IMR-90 (cell line): ENCODE data around the gene PHPT1. TPM values are rescaled to one million over a fixed set of nuclear protein-coding genes. Genes with fewer than 3 reads are reported as not detected.

Experiments used
- ATAC-seq: fragments of 200-7000 bp; cut with Tn5 transposase; 2 replicates; pipeline ENCODE4 v1.9.1; 2020; ENCODE audit warnings: low read depth, mild to moderate bottlenecking, moderate library complexity
- BruUV-seq: library from RNA; stranded (reverse); fragments of 400-500 nt; replicated peaks from 2 replicates; lab custom pipeline; 2021; lab: Mats Ljungman, UMichigan
- CTCF ChIA-PET: fragments of 300-600 bp; formaldehyde crosslinking; extraction: SDS; loops from one replicate; lab custom pipeline; 2021; ENCODE audit warnings: antibody characterized with exemption; lab: Yijun Ruan, JAX
- POLR2A ChIA-PET: fragments of 300-600 bp; sonication (Branson Sonifier 250); formaldehyde crosslinking; loops from one replicate; lab custom pipeline; 2022; ENCODE audit warnings: antibody characterized with exemption; ENCODE audit not compliant: unreplicated experiment; lab: Charles Lee
- DNase-seq: peaks from one replicate; pipeline ENCODE4 v3.0.0; 2013
- H2AFZ ChIP-seq: replicated peaks from 2 replicates; pipeline ENCODE3; 2013; ENCODE audit warnings: low read length, mild to moderate bottlenecking; ENCODE audit not compliant: poor library complexity
- H2AK5ac ChIP-seq: 2 replicates; pipeline ENCODE4 v1.6.1; 2013; ENCODE audit warnings: low read depth, low read length, inconsistent platforms
- H2AK9ac ChIP-seq: replicated peaks from 2 replicates; pipeline ENCODE3; 2013; ENCODE audit warnings: mild to moderate bottlenecking, low read depth, low read length, moderate library complexity; ENCODE audit not compliant: poor library complexity
- H2BK120ac ChIP-seq: 2 replicates; pipeline ENCODE4 v1.6.1; 2013; ENCODE audit warnings: low read depth, low read length, inconsistent platforms
- H2BK15ac ChIP-seq: 3 replicates; pipeline ENCODE4 v1.6.1; 2013; ENCODE audit warnings: low read depth, low read length, inconsistent platforms
- H2BK20ac ChIP-seq: 2 replicates; pipeline ENCODE4 v1.6.1; 2013; ENCODE audit warnings: low read depth, mild to moderate bottlenecking, inconsistent platforms, low read length, moderate library complexity
- H2BK5ac ChIP-seq: 2 replicates; pipeline ENCODE4 v1.6.1; 2013; ENCODE audit warnings: mild to moderate bottlenecking, low read depth, low read length, inconsistent platforms; ENCODE audit not compliant: poor library complexity, severe bottlenecking
- H3K14ac ChIP-seq: replicated peaks from 2 replicates; pipeline ENCODE4 v1.6.1; 2013; ENCODE audit warnings: low read depth, low read length, inconsistent platforms
- H3K18ac ChIP-seq: 2 replicates; pipeline ENCODE4 v1.6.1; 2013; ENCODE audit warnings: low read depth, low read length, control low read depth
- H3K23ac ChIP-seq: 2 replicates; pipeline ENCODE4 v1.6.1; 2013; ENCODE audit warnings: low read depth, low read length, inconsistent platforms
- H3K27ac ChIP-seq: 2 replicates; pipeline ENCODE4 v1.5.1; 2013; ENCODE audit warnings: mild to moderate bottlenecking, control low read depth, low read length; ENCODE audit not compliant: insufficient read depth
- H3K27me3 ChIP-seq: 2 replicates; pipeline ENCODE4 v1.6.1; 2013; ENCODE audit warnings: low read length; ENCODE audit not compliant: control insufficient read depth, insufficient read depth
- H3K36me3 ChIP-seq: 2 replicates; pipeline ENCODE4 v1.6.1; 2013; ENCODE audit warnings: low read length, mixed read lengths; ENCODE audit not compliant: control insufficient read depth, insufficient read depth
- H3K4ac ChIP-seq: 2 replicates; pipeline ENCODE4 v1.6.1; 2013; ENCODE audit warnings: low read depth, low read length, inconsistent platforms
- H3K4me1 ChIP-seq: 2 replicates; pipeline ENCODE4 v1.6.1; 2013; ENCODE audit warnings: low read length, mixed read lengths; ENCODE audit not compliant: control insufficient read depth, insufficient read depth
- H3K4me2 ChIP-seq: 2 replicates; pipeline ENCODE4 v1.6.1; 2013; ENCODE audit warnings: low read depth, mild to moderate bottlenecking, control low read depth, low read length, moderate library complexity
- H3K4me3 ChIP-seq: 2 replicates; pipeline ENCODE4 v1.5.1; 2013; ENCODE audit warnings: low read depth, mild to moderate bottlenecking, control low read depth, low read length, moderate library complexity; ENCODE audit not compliant: insufficient read depth
- H3K56ac ChIP-seq: 2 replicates; pipeline ENCODE4 v1.6.1; 2013; ENCODE audit warnings: low read length, inconsistent platforms; ENCODE audit not compliant: insufficient read depth; ENCODE audit errors: extremely low read depth
- H3K79me1 ChIP-seq, 2 experiments: 2 replicates each; pipeline ENCODE4 v1.6.1; 2013; ENCODE audit warnings: low read length in 2 of 2, inconsistent platforms in 1 of 2, low read depth in 1 of 2
- H3K9ac ChIP-seq: 2 replicates; pipeline ENCODE4 v1.6.1; 2013; ENCODE audit warnings: low read depth, low read length, control low read depth
- H3K9me1 ChIP-seq: 2 replicates; pipeline ENCODE4 v1.6.1; 2013; ENCODE audit warnings: low read length, inconsistent platforms; ENCODE audit not compliant: insufficient read depth
- H3K9me3 ChIP-seq: 2 replicates; pipeline ENCODE4 v1.6.1; 2013; ENCODE audit warnings: low read length; ENCODE audit not compliant: control insufficient read depth, insufficient read depth
- H4K20me1 ChIP-seq: 2 replicates; pipeline ENCODE4 v1.6.1; 2013; ENCODE audit warnings: low read length, inconsistent platforms; ENCODE audit not compliant: insufficient read depth
- H4K5ac ChIP-seq: 2 replicates; pipeline ENCODE4 v1.6.1; 2013; ENCODE audit warnings: mild to moderate bottlenecking, low read depth, low read length, control low read depth
- H4K8ac ChIP-seq, 2 experiments: 2 replicates each; pipeline ENCODE4 v1.6.1; 2013; ENCODE audit warnings: low read depth in 2 of 2, low read length in 2 of 2, control low read depth in 1 of 2, inconsistent platforms in 1 of 2
- H4K91ac ChIP-seq: 2 replicates; pipeline ENCODE4 v1.6.1; 2013; ENCODE audit warnings: low read depth, low read length, inconsistent platforms; ENCODE audit not compliant: insufficient read depth
- CEBPB ChIP-seq: IDR thresholded peaks from 2 replicates; pipeline ENCODE4 v1.6.1; 2012; ENCODE audit warnings: low read depth, low read length, improper control_type of control experiment
- ELK1 ChIP-seq: fragments of 150-350 bp; IDR thresholded peaks from 2 replicates; pipeline ENCODE4 v1.6.1; 2016; ENCODE audit warnings: low read depth, mild to moderate bottlenecking, low read length, moderate library complexity, borderline replicate concordance
- MAFK ChIP-seq: IDR thresholded peaks from 2 replicates; pipeline ENCODE4 v1.6.1; 2012; ENCODE audit warnings: low read depth, low read length, improper control_type of control experiment
- MXI1 ChIP-seq: IDR thresholded peaks from 2 replicates; pipeline ENCODE4 v1.6.1; 2012; ENCODE audit warnings: low read depth, mild to moderate bottlenecking, low read length, moderate library complexity, borderline replicate concordance
- WGBS, 2 experiments: methylation state at CpG; one replicate each; pipeline versions ENCODE4 v1.1.5 to v1.1.7; 2013; ENCODE audit warnings: missing lambda C conversion rate in 2 of 2; ENCODE audit not compliant: insufficient read length in 1 of 2; ENCODE audit errors: extremely low coverage in 2 of 2; 5-methylcytosine and 5-hydroxymethylcytosine counted together
- dilution Hi-C: fragments of 300-500 bp; cut with HindIII; formaldehyde crosslinking; loops from one replicate; pipeline ENCODE4 v1.14.3; 2018; ENCODE audit warnings: low sequenced_read_pairs; ENCODE audit not compliant: unreplicated experiment
- in situ Hi-C: fragments of 300-500 bp; cut with MboI; formaldehyde crosslinking; loops from 3 replicates; pipeline ENCODE4 v1.14.3; 2019; ENCODE audit warnings: low sequenced_read_pairs, inconsistent platforms, mixed read lengths
- intact Hi-C: fragments of 100-400 bp; cut with micrococcal nuclease; formaldehyde crosslinking; loops from 2 replicates; pipeline ENCODE4 v1.10.0; 2022
- polyA plus RNA-seq, 3 experiments: library from polyadenylated mRNA; depleted of rRNA; stranded (reverse); fragments of >200 nt; gene quantifications; 2 replicates each; pipeline ENCODE4 v1.2.3, GENCODE V29; 2012; ENCODE audit warnings: low replicate concordance in 1 of 3
- total RNA-seq: library from RNA; depleted of rRNA; stranded (reverse); fragments of >200 nt; gene quantifications from 2 replicates; pipeline ENCODE4 v1.2.3, GENCODE V29; 2012

The PHPT1 gene
- total and polyA plus RNA-seq, 2 of the 4 experiments (the other 2 are of a cell fraction), result 79.8 to 214 TPM

GRCh38 chr9:136890661-136891060 is 41.5 kb downstream of the PHPT1 start:
- no peak overlapping the region for H2BK15ac ChIP-seq
- 0 out of 2 replicates have a peak, but pooled peaks cover 8% of the 10 kb centered on the region for H3K36me3 ChIP-seq
- H2BK5ac ChIP-seq, result no peak overlapping the region
- H3K9me1 ChIP-seq, result peaks cover 14% of the 10 kb centered on the region; the same call in 1 of the 2 replicates
- ChIA-PET CTCF (no interaction called here), POLR2A (no interaction called here)
- H3K56ac ChIP-seq, result no peak overlapping the region
- no peak overlapping the region for H3K18ac ChIP-seq
- BruUV-seq, result no TSS peak
- peaks cover 19% of the 10 kb centered on the region for H4K20me1 ChIP-seq
- no peaks in the 10 kb centered on the region for H3K9me3 ChIP-seq
- H3K27me3 ChIP-seq, result no peaks in the 10 kb centered on the region
- ATAC-seq (no peak), DNase-seq (no peak)
- no peak overlapping the region for H3K9ac ChIP-seq
- no peak overlapping the region for H2BK120ac ChIP-seq
- no peak overlapping the region for H3K27ac ChIP-seq
- dilution Hi-C loops, result no loop called here
- peaks cover 18 to 73% of the 10 kb centered on the region in 2 experiments for H3K79me1 ChIP-seq
- no peak overlapping the region for H3K4me3 ChIP-seq
- intact Hi-C loops, result no loop called here
- in situ Hi-C loops, result no loop called here
- no peak overlapping the region for H2AFZ ChIP-seq
- no peak overlapping the region for H3K4me2 ChIP-seq
- no peak overlapping the region for H2BK20ac ChIP-seq
- H3K4me1 ChIP-seq, result peaks cover 3% of the 10 kb centered on the region
- no peak overlapping the region for H4K91ac ChIP-seq
- H4K5ac ChIP-seq, result no peak overlapping the region
- H3K14ac ChIP-seq, result no peak overlapping the region
- no peak overlapping the region for H3K23ac ChIP-seq
- TF ChIP-seq ELK1 (no peak), MAFK (no peak), CEBPB (no peak), MXI1 (no peak)
- no peak overlapping the region for H3K4ac ChIP-seq
- 100% methylated on average over 6 of the region's 13 CpGs; no CpG with 5 or more reads in 1 of the 2 experiments for WGBS, 2 experiments
- H4K8ac ChIP-seq, result no peak overlapping the region
- H2AK9ac ChIP-seq, result no peak overlapping the region
- H2AK5ac ChIP-seq, result no peak overlapping the region
